Measurements from ENCODE around the gene ZNF668. TPM values are rescaled to one million over a fixed set of nuclear protein-coding genes. Genes with fewer than 3 reads are reported as not detected.

ZNF668 gene
- total and polyA plus RNA-seq, 2 of the 13 experiments (the other 11 are each of a cell fraction or from before 2014, with no cell fraction given) = 3.8 to 9.8 TPM

- TF ChIP-seq ZNF609 (CRISPR knock-in tag; IDR thresholded peaks at IDR 0.05; ENCODE audit: borderline replicate concordance) = peak; percentile 83; the same call in 1 of the 2 replicates
- peak; percentile 74; the same call in 1 of the 2 replicates for TF ChIP-seq THAP9 (CRISPR knock-in tag; IDR thresholded peaks at IDR 0.05; ENCODE audit: borderline replicate concordance)
- TF ChIP-seq ZNF121 (CRISPR knock-in tag; IDR thresholded peaks at IDR 0.05) = peak; percentile 79
- TF ChIP-seq, protein P1, sequence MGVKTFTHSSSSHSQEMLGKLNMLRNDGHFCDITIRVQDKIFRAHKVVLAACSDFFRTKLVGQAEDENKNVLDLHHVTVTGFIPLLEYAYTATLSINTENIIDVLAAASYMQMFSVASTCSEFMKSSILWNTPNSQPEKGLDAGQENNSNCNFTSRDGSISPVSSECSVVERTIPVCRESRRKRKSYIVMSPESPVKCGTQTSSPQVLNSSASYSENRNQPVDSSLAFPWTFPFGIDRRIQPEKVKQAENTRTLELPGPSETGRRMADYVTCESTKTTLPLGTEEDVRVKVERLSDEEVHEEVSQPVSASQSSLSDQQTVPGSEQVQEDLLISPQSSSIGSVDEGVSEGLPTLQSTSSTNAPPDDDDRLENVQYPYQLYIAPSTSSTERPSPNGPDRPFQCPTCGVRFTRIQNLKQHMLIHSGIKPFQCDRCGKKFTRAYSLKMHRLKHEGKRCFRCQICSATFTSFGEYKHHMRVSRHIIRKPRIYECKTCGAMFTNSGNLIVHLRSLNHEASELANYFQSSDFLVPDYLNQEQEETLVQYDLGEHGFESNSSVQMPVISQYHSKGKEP (CRISPR knock-in tag; IDR thresholded peaks at IDR 0.05) = peak; percentile 87; the same call in 1 of the 2 replicates
- peak; percentile 96 for TF ChIP-seq ATF7-NPFF (CRISPR knock-in tag; IDR thresholded peaks at IDR 0.05; ENCODE audit: low read depth)
- no peak for TF ChIP-seq NONO (IDR thresholded peaks at IDR 0.05)
- peak; percentile 90 for TF ChIP-seq NONO (CRISPR knock-in tag; conservative IDR thresholded peaks at IDR 0.05)
- TF ChIP-seq ZBTB33 (CRISPR knock-in tag; IDR thresholded peaks at IDR 0.05) = peak; percentile 90
- TF ChIP-seq SP4 (CRISPR knock-in tag; IDR thresholded peaks at IDR 0.05) = peak; percentile 88
- peak; percentile 86 for TF ChIP-seq MIXL1 (CRISPR knock-in tag; IDR thresholded peaks at IDR 0.05)
- TF ChIP-seq SP2 (CRISPR knock-in tag; IDR thresholded peaks at IDR 0.05) = 0 out of 2 replicates have a peak, but pooled peaks have one; percentile 18
- peak; percentile 65; the same call in 1 of the 2 replicates for TF ChIP-seq KDM6A (CRISPR knock-in tag; IDR thresholded peaks at IDR 0.05; ENCODE audit: low read depth)
- TF ChIP-seq, protein P2, sequence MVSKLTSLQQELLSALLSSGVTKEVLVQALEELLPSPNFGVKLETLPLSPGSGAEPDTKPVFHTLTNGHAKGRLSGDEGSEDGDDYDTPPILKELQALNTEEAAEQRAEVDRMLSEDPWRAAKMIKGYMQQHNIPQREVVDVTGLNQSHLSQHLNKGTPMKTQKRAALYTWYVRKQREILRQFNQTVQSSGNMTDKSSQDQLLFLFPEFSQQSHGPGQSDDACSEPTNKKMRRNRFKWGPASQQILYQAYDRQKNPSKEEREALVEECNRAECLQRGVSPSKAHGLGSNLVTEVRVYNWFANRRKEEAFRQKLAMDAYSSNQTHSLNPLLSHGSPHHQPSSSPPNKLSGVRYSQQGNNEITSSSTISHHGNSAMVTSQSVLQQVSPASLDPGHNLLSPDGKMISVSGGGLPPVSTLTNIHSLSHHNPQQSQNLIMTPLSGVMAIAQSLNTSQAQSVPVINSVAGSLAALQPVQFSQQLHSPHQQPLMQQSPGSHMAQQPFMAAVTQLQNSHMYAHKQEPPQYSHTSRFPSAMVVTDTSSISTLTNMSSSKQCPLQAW (CRISPR knock-in tag; IDR thresholded peaks at IDR 0.05) = peak; percentile 87
Observed at GRCh38 chr16:31105677-31106213, 31.7 kb upstream of the ZNF668 start (continued).

All from HepG2 (cell line).